HepG2 (cell line): ENCODE results near the gene UMPS. TPM values are rescaled to one million over a fixed set of nuclear protein-coding genes. Genes with fewer than 3 reads are reported as not detected.

Experiments used
- AKNA ChIP-seq: sonication (generic); formaldehyde crosslinking; IDR thresholded peaks from 2 replicates; pipeline ENCODE4 v1.4.0; 2020; ENCODE audit warnings: missing genetic modification reagents, borderline replicate concordance
- CTCF ChIP-seq: sonication (generic); formaldehyde crosslinking; IDR thresholded peaks from 2 replicates; pipeline ENCODE4 v1.5.0; 2020; ENCODE audit warnings: mild to moderate bottlenecking, missing genetic modification reagents, moderate library complexity
- FOXA3 ChIP-seq: IDR thresholded peaks from 2 replicates; pipeline ENCODE4 v1.6.1; 2016; ENCODE audit warnings: missing genetic modification reagents, missing compliant biosample characterization
- HOXA5 ChIP-seq: sonication (generic); formaldehyde crosslinking; IDR thresholded peaks from 2 replicates; pipeline ENCODE4 v1.4.0; 2020; ENCODE audit warnings: missing genetic modification reagents
- KDM5B ChIP-seq: sonication (generic); formaldehyde crosslinking; IDR thresholded peaks from 2 replicates; pipeline ENCODE4 v1.4.0; 2020; ENCODE audit warnings: missing genetic modification reagents, mild to moderate bottlenecking, borderline replicate concordance
- MIER3 ChIP-seq: IDR thresholded peaks from 2 replicates; pipeline ENCODE4 v1.6.1; 2016; ENCODE audit warnings: missing compliant biosample characterization, borderline replicate concordance
- MXI1 ChIP-seq: IDR thresholded peaks from 3 replicates; pipeline ENCODE4 v1.6.1; 2012; ENCODE audit warnings: low read depth, low read length, inconsistent platforms, borderline replicate concordance
- RAD21 ChIP-seq: fragments of 450-650 bp; formaldehyde crosslinking; IDR thresholded peaks from 2 replicates; pipeline ENCODE4 v1.5.0; 2020; ENCODE audit warnings: mild to moderate bottlenecking
- RCOR2 ChIP-seq: IDR thresholded peaks from 2 replicates; pipeline ENCODE4 v1.6.1; 2016; ENCODE audit warnings: missing biosample characterization, missing genetic modification reagents
- RXRA ChIP-seq: sonication (generic); formaldehyde crosslinking; IDR thresholded peaks from 2 replicates; pipeline ENCODE4 v1.5.1; 2020; ENCODE audit warnings: missing genetic modification reagents
- STAG1 ChIP-seq: sonication (generic); formaldehyde crosslinking; IDR thresholded peaks from 2 replicates; pipeline ENCODE4 v1.4.0; 2020; ENCODE audit warnings: missing genetic modification reagents
- TCF7L2 ChIP-seq: IDR thresholded peaks from 2 replicates; pipeline ENCODE4 v1.6.1; 2011; ENCODE audit warnings: mild to moderate bottlenecking, low read depth, low read length, moderate library complexity
- ZC3H4 ChIP-seq: sonication (generic); formaldehyde crosslinking; IDR thresholded peaks from 2 replicates; pipeline ENCODE4 v1.4.0; 2020; ENCODE audit warnings: missing genetic modification reagents, borderline replicate concordance
- ZNF121 ChIP-seq: sonication (generic); formaldehyde crosslinking; IDR thresholded peaks from 2 replicates; pipeline ENCODE4 v1.5.0; 2020; ENCODE audit warnings: mild to moderate bottlenecking, missing genetic modification reagents
- ZNF670 ChIP-seq: sonication (generic); formaldehyde crosslinking; IDR thresholded peaks from 2 replicates; pipeline ENCODE4 v1.8.0; 2022; ENCODE audit warnings: mild to moderate bottlenecking, missing genetic modification reagents, borderline replicate concordance
- polyA plus RNA-seq, 8 experiments: library from polyadenylated mRNA; depleted of rRNA in 3 of 8; stranded (reverse) in 7 of 8; unstranded in 1 of 8; fragments of >200 nt; fragmentation: Illumina TruSeq in 4 of 8; extraction: Trizol in 4 of 8; gene quantifications; 2 replicates each; pipeline versions ENCODE4 v1.2.1 to v1.2.3, GENCODE V29; 2011 to 2016; ENCODE audit warnings: low read depth in 4 of 8, missing spikeins in 1 of 8, mixed read lengths in 1 of 8; ENCODE audit not compliant: insufficient read depth in 1 of 8
- total RNA-seq, 5 experiments: library from RNA; depleted of rRNA; stranded (reverse); fragments of >200 nt; fragmentation: Illumina TruSeq; extraction: Trizol; gene quantifications; 2 replicates each; pipeline ENCODE4 v1.2.3, GENCODE V29; 2016; ENCODE audit warnings: low read depth in 1 of 5
- TF ChIP-seq, protein P1 (sequence below): sonication (generic); formaldehyde crosslinking; IDR thresholded peaks from 2 replicates; pipeline ENCODE4 v1.4.0; 2020; ENCODE audit warnings: missing genetic modification reagents, borderline replicate concordance
- TF ChIP-seq, protein P2 (sequence below): sonication (generic); formaldehyde crosslinking; IDR thresholded peaks from 2 replicates; pipeline ENCODE4 v1.4.0; 2020; ENCODE audit warnings: missing genetic modification reagents, borderline replicate concordance

UMPS gene
- total and polyA plus RNA-seq, 2 of the 13 experiments (the other 11 are each of a cell fraction or from before 2014, with no cell fraction given) = 52.7 to 74.2 TPM

GRCh38 chr3:124761250-124761796 lies 31.1 kb downstream of the UMPS start (continued):
- TF ChIP-seq, protein P1, sequence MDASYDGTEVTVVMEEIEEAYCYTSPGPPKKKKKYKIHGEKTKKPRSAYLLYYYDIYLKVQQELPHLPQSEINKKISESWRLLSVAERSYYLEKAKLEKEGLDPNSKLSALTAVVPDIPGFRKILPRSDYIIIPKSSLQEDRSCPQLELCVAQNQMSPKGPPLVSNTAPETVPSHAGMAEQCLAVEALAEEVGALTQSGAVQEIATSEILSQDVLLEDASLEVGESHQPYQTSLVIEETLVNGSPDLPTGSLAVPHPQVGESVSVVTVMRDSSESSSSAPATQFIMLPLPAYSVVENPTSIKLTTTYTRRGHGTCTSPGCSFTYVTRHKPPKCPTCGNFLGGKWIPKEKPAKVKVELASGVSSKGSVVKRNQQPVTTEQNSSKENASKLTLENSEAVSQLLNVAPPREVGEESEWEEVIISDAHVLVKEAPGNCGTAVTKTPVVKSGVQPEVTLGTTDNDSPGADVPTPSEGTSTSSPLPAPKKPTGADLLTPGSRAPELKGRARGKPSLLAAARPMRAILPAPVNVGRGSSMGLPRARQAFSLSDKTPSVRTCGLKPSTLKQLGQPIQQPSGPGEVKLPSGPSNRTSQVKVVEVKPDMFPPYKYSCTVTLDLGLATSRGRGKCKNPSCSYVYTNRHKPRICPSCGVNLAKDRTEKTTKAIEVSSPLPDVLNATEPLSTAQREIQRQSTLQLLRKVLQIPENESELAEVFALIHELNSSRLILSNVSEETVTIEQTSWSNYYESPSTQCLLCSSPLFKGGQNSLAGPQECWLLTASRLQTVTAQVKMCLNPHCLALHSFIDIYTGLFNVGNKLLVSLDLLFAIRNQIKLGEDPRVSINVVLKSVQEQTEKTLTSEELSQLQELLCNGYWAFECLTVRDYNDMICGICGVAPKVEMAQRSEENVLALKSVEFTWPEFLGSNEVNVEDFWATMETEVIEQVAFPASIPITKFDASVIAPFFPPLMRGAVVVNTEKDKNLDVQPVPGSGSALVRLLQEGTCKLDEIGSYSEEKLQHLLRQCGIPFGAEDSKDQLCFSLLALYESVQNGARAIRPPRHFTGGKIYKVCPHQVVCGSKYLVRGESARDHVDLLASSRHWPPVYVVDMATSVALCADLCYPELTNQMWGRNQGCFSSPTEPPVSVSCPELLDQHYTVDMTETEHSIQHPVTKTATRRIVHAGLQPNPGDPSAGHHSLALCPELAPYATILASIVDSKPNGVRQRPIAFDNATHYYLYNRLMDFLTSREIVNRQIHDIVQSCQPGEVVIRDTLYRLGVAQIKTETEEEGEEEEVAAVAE (CRISPR knock-in tag) = peak; percentile 63; the same call in 1 of the 2 replicates
- TF ChIP-seq ZNF670 (no peak), RCOR2 (CRISPR knock-in tag) (0 out of 2 replicates have a peak, but pooled peaks have one; percentile 21), KDM5B (CRISPR knock-in tag) (peak; percentile 58; the same call in 1 of the 2 replicates), TCF7L2 (no peak), AKNA (CRISPR knock-in tag) (no peak), RAD21 (peak; percentile 81), FOXA3 (CRISPR knock-in tag) (peak; percentile 44; the same call in 1 of the 2 replicates), HOXA5 (CRISPR knock-in tag) (no peak), MIER3 (CRISPR knock-in tag) (0 out of 2 replicates have a peak, but pooled peaks have one; percentile 52), STAG1 (peak; percentile 99), RXRA (CRISPR knock-in tag) (0 out of 2 replicates have a peak, but pooled peaks have one; percentile 38), MXI1 (no peak), ZNF121 (peak; percentile 94), CTCF (CRISPR knock-in tag) (peak; percentile 96), ZC3H4 (CRISPR knock-in tag) (0 out of 2 replicates have a peak, but pooled peaks have one; percentile 42)
- TF ChIP-seq, protein P2, sequence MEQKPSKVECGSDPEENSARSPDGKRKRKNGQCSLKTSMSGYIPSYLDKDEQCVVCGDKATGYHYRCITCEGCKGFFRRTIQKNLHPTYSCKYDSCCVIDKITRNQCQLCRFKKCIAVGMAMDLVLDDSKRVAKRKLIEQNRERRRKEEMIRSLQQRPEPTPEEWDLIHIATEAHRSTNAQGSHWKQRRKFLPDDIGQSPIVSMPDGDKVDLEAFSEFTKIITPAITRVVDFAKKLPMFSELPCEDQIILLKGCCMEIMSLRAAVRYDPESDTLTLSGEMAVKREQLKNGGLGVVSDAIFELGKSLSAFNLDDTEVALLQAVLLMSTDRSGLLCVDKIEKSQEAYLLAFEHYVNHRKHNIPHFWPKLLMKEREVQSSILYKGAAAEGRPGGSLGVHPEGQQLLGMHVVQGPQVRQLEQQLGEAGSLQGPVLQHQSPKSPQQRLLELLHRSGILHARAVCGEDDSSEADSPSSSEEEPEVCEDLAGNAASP (CRISPR knock-in tag) = 0 out of 2 replicates have a peak, but pooled peaks have one; percentile 28
